ENCODE data around the gene ENTPD5.

ENTPD5 gene

GRCh38 chr14:74018586-74019407 is at the start of gene ENTPD5, which contains the start of gene BBOF1:
Gene ENTPD5 (minus strand): TSS chr14:74019288. CDS start chr14:73988102, 31,186 bp downstream.
Gene BBOF1 (plus strand): TSS chr14:74019349. CDS start chr14:74019479, 130 bp downstream.
- in situ Hi-C loops (cut with MboI; ENCODE audit: low sequenced_read_pairs) = no loop called here

GRCh38 chr14:74065746-74066575 is 46.9 kb upstream of the ENTPD5 start:
- in situ Hi-C loops (cut with MboI; ENCODE audit: low sequenced_read_pairs) = no loop called here

- in situ Hi-C loops (cut with MboI; ENCODE audit: low sequenced_read_pairs) = no loop called here
Observed at GRCh38 chr14:74064883-74065282, 45.8 kb upstream of the ENTPD5 start.

- in situ Hi-C loops (cut with MboI; ENCODE audit: low sequenced_read_pairs) = no loop called here
Observed at GRCh38 chr14:74064426-74064825, 45.3 kb upstream of the ENTPD5 start.

GRCh38 chr14:74062809-74063150 is 43.7 kb upstream of the ENTPD5 start:
- in situ Hi-C loops (cut with MboI; ENCODE audit: low sequenced_read_pairs) = no loop called here

- in situ Hi-C loops (cut with MboI; ENCODE audit: low sequenced_read_pairs) = no loop called here
Observed at GRCh38 chr14:74049876-74050495, 30.9 kb upstream of the ENTPD5 start.

GRCh38 chr14:74048281-74048680 is 29.2 kb upstream of the ENTPD5 start:
- in situ Hi-C loops (cut with MboI; ENCODE audit: low sequenced_read_pairs) = no loop called here

GRCh38 chr14:74045522-74045921 is 26.4 kb upstream of the ENTPD5 start:
- in situ Hi-C loops (cut with MboI; ENCODE audit: low sequenced_read_pairs) = no loop called here

- in situ Hi-C loops (cut with MboI; ENCODE audit: low sequenced_read_pairs) = no loop called here
Observed at GRCh38 chr14:74042296-74042695, 23.2 kb upstream of the ENTPD5 start.

GRCh38 chr14:74038020-74038859 is 19.2 kb upstream of the ENTPD5 start:
- in situ Hi-C loops (cut with MboI; ENCODE audit: low sequenced_read_pairs) = no loop called here

GRCh38 chr14:74035556-74035955 is 16.5 kb upstream of the ENTPD5 start:
- in situ Hi-C loops (cut with MboI; ENCODE audit: low sequenced_read_pairs) = no loop called here

- in situ Hi-C loops (cut with MboI; ENCODE audit: low sequenced_read_pairs) = no loop called here
Observed at GRCh38 chr14:74034572-74034971, 15.5 kb upstream of the ENTPD5 start.

GRCh38 chr14:74029136-74029535 is 10.0 kb upstream of the ENTPD5 start:
- in situ Hi-C loops (cut with MboI; ENCODE audit: low sequenced_read_pairs) = no loop called here

GRCh38 chr14:74022346-74022745 is 3.3 kb upstream of the ENTPD5 start:
- in situ Hi-C loops (cut with MboI; ENCODE audit: low sequenced_read_pairs) = no loop called here

- in situ Hi-C loops (cut with MboI; ENCODE audit: low sequenced_read_pairs) = no loop called here
Observed at GRCh38 chr14:74019408-74020137, 485 bp upstream of the ENTPD5 start.

- in situ Hi-C loops (cut with MboI; ENCODE audit: low sequenced_read_pairs) = no loop called here
Observed at GRCh38 chr14:74018174-74018585, 908 bp downstream of the ENTPD5 start.

GRCh38 chr14:74015963-74016362 is 3.1 kb downstream of the ENTPD5 start:
- in situ Hi-C loops (cut with MboI; ENCODE audit: low sequenced_read_pairs) = no loop called here

- in situ Hi-C loops (cut with MboI; ENCODE audit: low sequenced_read_pairs) = no loop called here
Observed at GRCh38 chr14:74015176-74015575, 3.9 kb downstream of the ENTPD5 start.

GRCh38 chr14:74014299-74014698 is 4.8 kb downstream of the ENTPD5 start:
- in situ Hi-C loops (cut with MboI; ENCODE audit: low sequenced_read_pairs) = no loop called here

Measured in hTERT RPE-1 (cell line).